Heart right ventricle (tissue), 16 donors: ENCODE data around the gene SLC35F3. TPM values are rescaled to one million over a fixed set of nuclear protein-coding genes. Genes with fewer than 3 reads are reported as not detected.
A peak's percentile ranks its signal among the peaks of the same experiment; 100 is the strongest.

Experiments
- ATAC-seq, 8 donors: fragments of 200-7000 bp; cut with Tn5 transposase; one replicate each; pipeline ENCODE4 v1.9.1; 2020; ENCODE audit warnings: mild to moderate bottlenecking in 8 of 8, moderate library complexity in 8 of 8, moderate number of reproducible peaks in 1 of 8
- DNase-seq, 2 donors: peaks; one replicate each; pipeline ENCODE4 v3.0.0-alpha.2; 2020
- H3K27ac ChIP-seq, 10 donors: fragments of 200-600 bp; sonication (generic) in 2 of 10; one replicate each; pipeline versions ENCODE4 v1.5.0 to v1.8.0; 2020 to 2022; ENCODE audit warnings: mild to moderate bottlenecking in 3 of 10
- H3K27me3 ChIP-seq, 7 donors: fragments of 200-600 bp; one replicate each; pipeline ENCODE4 v1.8.0; 2021 to 2022; ENCODE audit warnings: mild to moderate bottlenecking in 2 of 7
- H3K36me3 ChIP-seq, 9 donors: fragments of 200-600 bp; sonication (generic) in 1 of 9; one replicate each; pipeline versions ENCODE4 v1.5.0 to v1.8.0; 2020 to 2022; ENCODE audit warnings: mild to moderate bottlenecking in 2 of 9
- H3K4me1 ChIP-seq, 9 donors: fragments of 200-600 bp; sonication (generic) in 1 of 9; one replicate each; pipeline versions ENCODE4 v1.5.0 to v1.8.0; 2020 to 2022; ENCODE audit warnings: mild to moderate bottlenecking in 4 of 9
- H3K4me3 ChIP-seq, 10 donors: fragments of 200-600 bp; sonication (generic) in 2 of 10; one replicate each; pipeline versions ENCODE4 v1.5.0 to v1.8.0; 2020 to 2022; ENCODE audit warnings: mild to moderate bottlenecking in 7 of 10, moderate library complexity in 2 of 10
- H3K9me3 ChIP-seq, 11 donors: fragments of 200-600 bp in 10 of 11; sonication (generic) in 2 of 11; one replicate each; pipeline versions ENCODE4 v1.5.0 to v1.8.0; 2013 to 2022; ENCODE audit warnings: mild to moderate bottlenecking in 2 of 11, control low read depth in 1 of 11, moderate library complexity in 1 of 11
- WGBS, 2 donors: extraction: QIAGEN DNeasy Blood & Tissue Kit; methylation state at CpG; one replicate each; pipeline ENCODE4 v1.1.7; 2013; ENCODE audit warnings: inconsistent platforms in 1 of 2; 5-methylcytosine and 5-hydroxymethylcytosine counted together
- intact Hi-C, 10 donors: fragments of 100-400 bp; cut with DNase I; formaldehyde crosslinking; loops; one replicate each; pipeline versions ENCODE4 v1.11.1 to v1.14.2; 2022
- polyA plus RNA-seq, 2 donors: library from polyadenylated mRNA; stranded (reverse); fragments of 200-250 nt; gene quantifications; one replicate each; pipeline ENCODE4 v1.2.3, GENCODE V29; 2013
- total RNA-seq, 10 donors: library from RNA; stranded (reverse); fragmentation: NEBNext Ultra II Directional in 3 of 10; extraction: Animal tissue kit (Norgen Biotek cat#: 25700) in 3 of 10; gene quantifications; one replicate each; pipeline versions ENCODE4 v1.2.1 to v1.2.4, GENCODE V29; 2021 to 2023
- TF ChIP-seq, protein P1 (sequence below), 9 donors: fragments of 200-600 bp; sonication (generic) in 2 of 9; IDR thresholded peaks; one replicate each; pipeline versions ENCODE4 v1.5.0 to v1.8.0; 2021 to 2022; ENCODE audit warnings: antibody characterized with exemption in 9 of 9, mild to moderate bottlenecking in 5 of 9, moderate library complexity in 1 of 9
- donor health status: Arrhythmogenic right ventricular cardiomyopathy.
- donor health status: ischemic (EF 13 %, LVEDD 7.1; RV severe dilation, severe dysfunction).
- donor health status: healthy with polysubstance abuse.
- donor health status: DM: no; HTN: yes; CAD: no.
- donor health status: DM: no; HTN: no; CAD: no.
- donor health status: ischemic (EF 25% LVEDD 6.9; RV normal size, moderate dysfunction).
- donor health status: ischemic (EF 25% LVEDD 5.7; RV mildly dilated, moderate dysfunction).
- donor health status: healthy.
- donor health status: DM: yes; HTN: yes; CAD: no.
- donor health status: Ischemic cardiomyopathy.
- donor health status: ischemic (EF 35%, LVEDD 5.7; RV mildly dilated, moderate dysfunction).
- donor health status: nonischemic (EF 11% LVEDD 7.7; RV severe dilation, severe dysfunction).
- donor health status: DM: yes; HTN: yes; CAD: no.
- donor health status: PGD.
- donor health status: ischemic (EF 29% LVEDD 5.4; RV normal size, mild dysfunction).
- donor health status: nonischemic (EF 23%, LVEDD 6.1; RV moderate dilation, normal function).

SLC35F3 gene
- total and polyA plus RNA-seq, 12 donors = 0.04 to 0.09 (median 0.09) TPM; not detected in 9

DNA sequence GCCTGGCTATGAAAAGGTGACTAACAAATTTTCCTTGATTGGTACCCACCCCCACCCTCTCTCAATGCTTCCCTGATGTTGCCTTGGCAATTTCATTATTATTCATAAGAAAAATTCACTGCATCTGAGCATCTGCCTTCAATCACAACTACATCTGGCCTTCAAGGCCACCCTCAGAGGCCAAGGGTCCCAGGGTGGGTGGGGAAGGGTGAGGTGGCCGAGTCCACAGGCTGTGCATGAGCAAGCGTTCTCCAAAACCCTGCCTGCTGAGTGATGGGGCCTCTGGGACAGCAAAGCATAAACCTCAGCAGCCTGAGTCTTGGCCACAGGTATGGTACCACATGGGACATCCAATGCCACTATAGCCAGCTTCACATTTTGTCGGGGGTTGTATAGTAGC, 198.7 kb downstream of the SLC35F3 start:
- Histone ChIP-seq H3K4me3 (no peak overlapping the region), H3K9me3 (no peaks in the 10 kb centered on the region), H3K4me1 (peaks cover 0 to 4% (median 0%) of the 10 kb centered on the region in 9 donors), H3K36me3 (no peaks in the 10 kb centered on the region), H3K27ac (no peak overlapping the region), H3K27me3 (peaks cover 0 to 31% (median 0%) of the 10 kb centered on the region in 7 donors)
- DNase-seq (no peak), ATAC-seq (peak in 3 of 8 donors; percentile 54 to 56 (median 55))
- intact Hi-C loops = no loop called here
- TF ChIP-seq, protein P1, sequence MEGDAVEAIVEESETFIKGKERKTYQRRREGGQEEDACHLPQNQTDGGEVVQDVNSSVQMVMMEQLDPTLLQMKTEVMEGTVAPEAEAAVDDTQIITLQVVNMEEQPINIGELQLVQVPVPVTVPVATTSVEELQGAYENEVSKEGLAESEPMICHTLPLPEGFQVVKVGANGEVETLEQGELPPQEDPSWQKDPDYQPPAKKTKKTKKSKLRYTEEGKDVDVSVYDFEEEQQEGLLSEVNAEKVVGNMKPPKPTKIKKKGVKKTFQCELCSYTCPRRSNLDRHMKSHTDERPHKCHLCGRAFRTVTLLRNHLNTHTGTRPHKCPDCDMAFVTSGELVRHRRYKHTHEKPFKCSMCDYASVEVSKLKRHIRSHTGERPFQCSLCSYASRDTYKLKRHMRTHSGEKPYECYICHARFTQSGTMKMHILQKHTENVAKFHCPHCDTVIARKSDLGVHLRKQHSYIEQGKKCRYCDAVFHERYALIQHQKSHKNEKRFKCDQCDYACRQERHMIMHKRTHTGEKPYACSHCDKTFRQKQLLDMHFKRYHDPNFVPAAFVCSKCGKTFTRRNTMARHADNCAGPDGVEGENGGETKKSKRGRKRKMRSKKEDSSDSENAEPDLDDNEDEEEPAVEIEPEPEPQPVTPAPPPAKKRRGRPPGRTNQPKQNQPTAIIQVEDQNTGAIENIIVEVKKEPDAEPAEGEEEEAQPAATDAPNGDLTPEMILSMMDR (IDR thresholded peaks at IDR 0.05) = no peak
- WGBS, 2 donors = 73 to 78% methylated on average over 3 of the region's 3 CpGs

DNA sequence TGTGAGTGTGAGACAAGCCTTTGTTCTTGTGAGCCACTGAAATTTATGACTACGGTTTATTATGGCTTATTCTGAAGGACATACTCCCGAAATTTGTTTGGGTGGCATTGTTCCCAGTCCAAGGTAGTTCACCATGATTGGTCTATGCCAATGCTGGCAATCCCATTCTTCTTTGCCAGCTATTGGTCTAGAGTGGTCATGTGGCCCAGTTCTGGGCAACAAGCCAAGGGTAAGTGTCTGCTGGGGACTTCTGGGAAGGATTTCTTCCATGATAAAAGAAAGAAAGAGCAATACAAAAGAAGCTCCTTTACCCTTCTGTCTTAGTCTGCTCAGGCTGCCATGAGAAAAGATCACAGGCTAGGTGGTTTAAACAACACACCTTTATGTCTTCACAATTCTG, 201.6 kb downstream of the SLC35F3 start:
- peaks cover 0 to 4% (median 0%) of the 10 kb centered on the region in 9 donors for H3K4me1 ChIP-seq
- peaks cover 0 to 24% (median under 1%) of the 10 kb centered on the region in 7 donors for H3K27me3 ChIP-seq
- TF ChIP-seq, protein P1 (IDR thresholded peaks at IDR 0.05) = no peak
- no peaks in the 10 kb centered on the region for H3K9me3 ChIP-seq
- H3K36me3 ChIP-seq = no peaks in the 10 kb centered on the region
- intact Hi-C loops = no loop called here
- H3K27ac ChIP-seq = no peak overlapping the region
- 87 to 88% methylated on average over 2 of the region's 2 CpGs for WGBS, 2 donors
- H3K4me3 ChIP-seq = no peak overlapping the region
- DNase-seq (no peak), ATAC-seq (no peak)

DNA sequence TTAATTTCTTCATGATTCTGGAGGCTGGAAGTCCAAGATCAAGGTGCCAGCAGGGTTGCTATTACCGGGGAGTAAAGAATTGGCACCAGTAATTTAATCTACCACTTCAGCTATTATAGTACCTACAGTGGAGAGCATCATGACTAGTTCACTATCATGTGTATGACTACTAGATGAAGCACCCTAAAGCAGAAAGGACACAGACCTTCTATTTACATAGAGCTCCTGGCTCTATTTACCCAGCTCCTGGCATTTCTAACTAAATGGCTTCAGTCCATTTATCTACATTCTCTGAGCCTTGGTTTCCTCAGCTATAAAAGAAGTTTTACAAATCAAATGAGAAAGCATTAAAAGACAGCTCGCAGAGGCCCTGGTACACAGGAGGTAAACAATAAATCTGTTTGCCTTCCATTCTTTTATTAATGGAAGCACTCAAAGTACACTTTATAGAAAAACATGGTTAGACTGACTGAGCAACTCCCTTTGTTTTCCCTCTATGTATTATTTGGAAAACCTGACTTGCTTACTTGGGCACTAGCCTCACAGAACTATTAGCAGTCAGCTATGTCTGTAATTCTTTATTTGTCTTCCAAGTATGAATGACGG, 203.0 kb downstream of the SLC35F3 start:
- intact Hi-C loops = no loop called here
- H3K27me3 ChIP-seq = peaks cover 0 to 14% (median 7%) of the 10 kb centered on the region in 7 donors
- TF ChIP-seq, protein P1 (IDR thresholded peaks at IDR 0.05) = no peak
- WGBS, 2 donors = 70 to 77% methylated on average over 3 of the region's 3 CpGs
- ATAC-seq = no peak
- no peaks in the 10 kb centered on the region for H3K36me3 ChIP-seq
- no peak for DNase-seq
- no peak overlapping the region for H3K27ac ChIP-seq
- H3K4me1 ChIP-seq = peaks cover 0 to 4% (median 0%) of the 10 kb centered on the region in 9 donors
- H3K4me3 ChIP-seq = no peak overlapping the region
- H3K9me3 ChIP-seq = no peaks in the 10 kb centered on the region

DNA sequence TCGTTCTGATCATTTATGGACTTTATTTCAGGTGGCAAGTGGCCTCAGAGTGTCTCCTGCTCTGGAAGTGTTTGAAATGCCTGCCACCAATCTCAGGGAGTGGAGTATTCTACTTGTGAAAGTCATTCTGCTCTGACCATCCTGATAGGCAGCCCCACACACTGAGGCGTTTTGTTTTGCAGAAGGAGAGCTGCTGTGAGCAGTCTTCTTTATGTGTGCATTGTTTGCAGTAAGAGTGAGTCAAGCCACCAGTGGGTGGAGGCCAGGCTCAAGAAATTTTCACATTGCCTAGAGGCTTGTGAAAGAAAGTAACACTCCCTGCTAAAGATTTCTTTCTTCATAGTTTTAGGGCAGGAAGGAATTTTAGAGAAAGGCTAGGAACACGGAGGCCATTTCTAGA, 204.4 kb downstream of the SLC35F3 start:
- intact Hi-C loops = no loop called here
- 62 to 70% methylated on average over 3 of the region's 3 CpGs for WGBS, 2 donors

More for the DNA sequence above, 204.4 kb downstream of the SLC35F3 start:
- Histone ChIP-seq H3K27ac (no peak overlapping the region), H3K27me3 (peaks cover 0 to 18% (median 7%) of the 10 kb centered on the region in 7 donors), H3K4me1 (no peaks in the 10 kb centered on the region), H3K36me3 (no peaks in the 10 kb centered on the region), H3K4me3 (no peak overlapping the region), H3K9me3 (no peaks in the 10 kb centered on the region)
- ATAC-seq (no peak), DNase-seq (no peak)
- TF ChIP-seq, protein P1 (IDR thresholded peaks at IDR 0.05) = no peak
